Astrocyte (in vitro differentiated cells and primary cell): ENCODE data around the gene KIF14. TPM values are rescaled to one million over a fixed set of nuclear protein-coding genes. Genes with fewer than 3 reads are reported as not detected.

Source experiments
- DNase-seq: peaks from one replicate; pipeline ENCODE4 v3.0.0-alpha.2; 2010; ENCODE audit warnings: low read depth
- FAIRE-seq: peaks from 2 replicates; lab custom pipeline; 2011; peaks lifted over from hg19 to GRCh38; lab: Jason Lieb, UNC
- H2AFZ ChIP-seq: 2 replicates; pipeline ENCODE4 v1.6.0; 2012; ENCODE audit warnings: low read depth, low read length, inconsistent platforms
- H3K27ac ChIP-seq: 2 replicates; pipeline ENCODE4 v1.5.1; 2011; ENCODE audit warnings: low read depth, low read length, inconsistent platforms
- H3K27me3 ChIP-seq: 2 replicates; pipeline ENCODE4 v1.6.0; 2011; ENCODE audit warnings: low read length, inconsistent platforms; ENCODE audit not compliant: insufficient read depth
- H3K36me3 ChIP-seq: 2 replicates; pipeline ENCODE4 v1.5.1; 2011; ENCODE audit warnings: low read length, inconsistent platforms; ENCODE audit not compliant: insufficient read depth
- H3K4me1 ChIP-seq: 2 replicates; pipeline ENCODE4 v1.5.1; 2011; ENCODE audit warnings: low read length, inconsistent platforms; ENCODE audit not compliant: insufficient read depth
- H3K4me2 ChIP-seq: 2 replicates; pipeline ENCODE4 v1.6.0; 2012; ENCODE audit warnings: low read length, inconsistent platforms
- H3K4me3 ChIP-seq: 2 replicates; pipeline ENCODE4 v1.5.1; 2011; ENCODE audit warnings: low read depth, mild to moderate bottlenecking, low read length, inconsistent platforms; ENCODE audit not compliant: insufficient read depth
- H3K79me2 ChIP-seq: 2 replicates; pipeline ENCODE4 v1.6.0; 2012; ENCODE audit warnings: mild to moderate bottlenecking, low read length, inconsistent platforms; ENCODE audit not compliant: insufficient read depth
- H3K9ac ChIP-seq: 2 replicates; pipeline ENCODE4 v1.6.0; 2012; ENCODE audit warnings: mild to moderate bottlenecking, low read length, inconsistent platforms
- H3K9me3 ChIP-seq: 2 replicates; pipeline ENCODE4 v1.5.1; 2012; ENCODE audit warnings: low read depth, mild to moderate bottlenecking, low read length, inconsistent platforms; ENCODE audit not compliant: insufficient read depth
- H4K20me1 ChIP-seq: 2 replicates; pipeline ENCODE4 v1.6.0; 2012; ENCODE audit warnings: low read length, inconsistent platforms; ENCODE audit not compliant: insufficient read depth
- H3K27ac Mint-ChIP-seq: one replicate; pipeline ENCODE4 v1.8.0; 2021; ENCODE audit warnings: mild to moderate bottlenecking, mixed read lengths; ENCODE audit not compliant: unreplicated experiment
- H3K27me3 Mint-ChIP-seq: one replicate; pipeline ENCODE4 v1.8.0; 2021; ENCODE audit warnings: low read depth, mixed read lengths; ENCODE audit not compliant: unreplicated experiment
- H3K36me3 Mint-ChIP-seq: one replicate; pipeline ENCODE4 v1.8.0; 2021; ENCODE audit warnings: low read depth, mixed read lengths; ENCODE audit not compliant: unreplicated experiment
- H3K4me1 Mint-ChIP-seq: one replicate; pipeline ENCODE4 v1.8.0; 2021; ENCODE audit warnings: low read depth, mixed read lengths; ENCODE audit not compliant: unreplicated experiment
- H3K4me3 Mint-ChIP-seq: one replicate; pipeline ENCODE4 v1.8.0; 2021; ENCODE audit warnings: mild to moderate bottlenecking, moderate library complexity, mixed read lengths; ENCODE audit not compliant: unreplicated experiment
- H3K9me3 Mint-ChIP-seq: one replicate; pipeline ENCODE4 v1.8.0; 2021; ENCODE audit warnings: mild to moderate bottlenecking, mixed read lengths; ENCODE audit not compliant: unreplicated experiment
- CTCF ChIP-seq: IDR thresholded peaks from 2 replicates; pipeline ENCODE4 v1.5.1; 2011; ENCODE audit warnings: low read depth, mild to moderate bottlenecking, inconsistent platforms, low read length, moderate library complexity; ENCODE audit not compliant: insufficient read depth
- EZH2 ChIP-seq: IDR thresholded peaks from 2 replicates; pipeline ENCODE4 v1.6.1; 2012; ENCODE audit warnings: mild to moderate bottlenecking, low read length, inconsistent platforms; ENCODE audit not compliant: insufficient read depth
- total RNA-seq: library from RNA; stranded (reverse); gene quantifications from 2 replicates; pipeline ENCODE4 v1.2.1, GENCODE V29; 2021

KIF14 gene
- total RNA-seq, 1 donor from 2014 or later: 2.1 TPM

- H4K20me1 ChIP-seq: no peaks in the 10 kb centered on the region
- H3K27ac Mint-ChIP-seq: no peak overlapping the region
- no peak for TF ChIP-seq EZH2
- TF ChIP-seq CTCF: no peak
- H3K36me3 Mint-ChIP-seq: no peaks in the 10 kb centered on the region
- peaks cover 5% of the 10 kb centered on the region for H3K4me1 Mint-ChIP-seq
- no peak overlapping the region for H3K4me2 ChIP-seq
- no peak overlapping the region for H2AFZ ChIP-seq
- H3K9ac ChIP-seq: no peak overlapping the region
- no peaks in the 10 kb centered on the region for H3K36me3 ChIP-seq
- no peaks in the 10 kb centered on the region for H3K9me3 Mint-ChIP-seq
- no peak for DNase-seq
- no peaks in the 10 kb centered on the region for H3K27me3 ChIP-seq
- H3K4me3 Mint-ChIP-seq: no peak overlapping the region
- H3K79me2 ChIP-seq: no peaks in the 10 kb centered on the region
- H3K9me3 ChIP-seq: no peaks in the 10 kb centered on the region
- peaks cover 11% of the 10 kb centered on the region for H3K4me1 ChIP-seq
- H3K27ac ChIP-seq: no peak overlapping the region
- FAIRE-seq: no peak
- peaks cover 2% of the 10 kb centered on the region for H3K27me3 Mint-ChIP-seq
- H3K4me3 ChIP-seq: no peak overlapping the region
These were observed 96.5 kb downstream of the KIF14 start for GRCh38 chr1:200524092-200524491.

- H3K27me3 ChIP-seq: no peaks in the 10 kb centered on the region
- no peak for TF ChIP-seq CTCF
- TF ChIP-seq EZH2: no peak
- H3K36me3 ChIP-seq: no peaks in the 10 kb centered on the region
- no peaks in the 10 kb centered on the region for H3K9me3 ChIP-seq
- no peak overlapping the region for H3K27ac Mint-ChIP-seq
- H3K79me2 ChIP-seq: no peaks in the 10 kb centered on the region
- no peaks in the 10 kb centered on the region for H3K9me3 Mint-ChIP-seq
- no peaks in the 10 kb centered on the region for H3K36me3 Mint-ChIP-seq
- FAIRE-seq (no peak), DNase-seq (no peak)
- no peak overlapping the region for H3K4me3 ChIP-seq
- peaks cover 10% of the 10 kb centered on the region for H3K4me1 ChIP-seq
- H3K27me3 Mint-ChIP-seq: peaks cover 2% of the 10 kb centered on the region
- no peak overlapping the region for H3K4me3 Mint-ChIP-seq
- no peak overlapping the region for H3K27ac ChIP-seq
- H3K9ac ChIP-seq: no peak overlapping the region
- H2AFZ ChIP-seq: no peak overlapping the region
- H3K4me2 ChIP-seq: no peak overlapping the region
- no peaks in the 10 kb centered on the region for H4K20me1 ChIP-seq
- H3K4me1 Mint-ChIP-seq: no peaks in the 10 kb centered on the region
These were observed 99.8 kb downstream of the KIF14 start for GRCh38 chr1:200520735-200521134.

GRCh38 chr1:200518524-200518923 is 102.0 kb downstream of the KIF14 start:
- FAIRE-seq (no peak), DNase-seq (peak; percentile 30)
- TF ChIP-seq CTCF: no peak
- Histone ChIP-seq H3K9me3 (no peaks in the 10 kb centered on the region), H3K27me3 (no peaks in the 10 kb centered on the region), H3K27ac (no peak overlapping the region), H2AFZ (no peak overlapping the region), H3K4me3 (no peak overlapping the region), H3K79me2 (no peaks in the 10 kb centered on the region), H3K4me1 (no peaks in the 10 kb centered on the region), H4K20me1 (no peaks in the 10 kb centered on the region), H3K4me2 (no peak overlapping the region), H3K36me3 (no peaks in the 10 kb centered on the region), H3K9ac (no peak overlapping the region)
- Mint-ChIP-seq H3K27me3 (peaks cover 3% of the 10 kb centered on the region), H3K9me3 (no peaks in the 10 kb centered on the region), H3K27ac (no peak overlapping the region), H3K4me3 (no peak overlapping the region), H3K4me1 (no peaks in the 10 kb centered on the region), H3K36me3 (no peaks in the 10 kb centered on the region)
